Measurements from ENCODE around the gene AMPD1. TPM values are rescaled to one million over a fixed set of nuclear protein-coding genes. Genes with fewer than 3 reads are reported as not detected.

AMPD1 gene
- total RNA-seq, 5 donors from 2014 or later (not counting 1 experiment from before 2014, with no cell fraction given), result 0.33 TPM; not detected in 4

- Histone ChIP-seq H3K36me3 (ENCODE audit: control insufficient read depth in 2 of 2, extremely low read depth in 1 of 2, insufficient read depth in 1 of 2, low read length in 1 of 2) (peaks cover 14 to 61% of the 10 kb centered on the region in 2 donors), H3K4me1 (ENCODE audit: control insufficient read depth in 1 of 2, extremely low read depth in 1 of 2, insufficient read depth in 2 of 2, low read length in 2 of 2) (peaks cover 15% of the 10 kb centered on the region in 2 experiments), H3K27ac (ENCODE audit: low read length) (no peak overlapping the region), H3K9me3 (no peaks in the 10 kb centered on the region), H3K4me3 (ENCODE audit: control insufficient read depth in 1 of 2, extremely low read depth in 1 of 2, low read length in 1 of 2) (no peak overlapping the region), H3K27me3 (replicated peaks in 1 of 2; ENCODE audit: control insufficient read depth in 2 of 2, extremely low read depth in 1 of 2, insufficient read depth in 2 of 2, low read length in 1 of 2) (no peaks in the 10 kb centered on the region)
- Mint-ChIP-seq H3K4me1 (peaks cover 21 to 28% (median 26%) of the 10 kb centered on the region in 3 donors), H3K36me3 (peaks cover 57% of the 10 kb centered on the region), H3K27ac (no peak overlapping the region), H3K4me3 (no peak overlapping the region), H3K9me3 (no peaks in the 10 kb centered on the region), H3K27me3 (no peaks in the 10 kb centered on the region)
- ATAC-seq (replicated peaks in 1 of 4) (no peak), DNase-seq (no peak)
- WGBS (ENCODE audit: insufficient coverage), result 95% methylated on average over 6 of the region's 11 CpGs
- ChIA-PET POLR2A (interaction anchor here (0.6 kb wide), 4 partner anchors 31 to 378 kb away, joined by 3 read pairs; no protein-coding TSS in a partner anchor), CTCF (interaction anchor here in 1 of 2 donors (0.6 to 2.1 kb wide), 2 partner anchors 32 to 883 kb away, joined by 3 to 8 read pairs; no protein-coding TSS in a partner anchor)
Measured at GRCh38 chr1:114718661-114719423, 23.5 kb upstream of the AMPD1 start.

DNA sequence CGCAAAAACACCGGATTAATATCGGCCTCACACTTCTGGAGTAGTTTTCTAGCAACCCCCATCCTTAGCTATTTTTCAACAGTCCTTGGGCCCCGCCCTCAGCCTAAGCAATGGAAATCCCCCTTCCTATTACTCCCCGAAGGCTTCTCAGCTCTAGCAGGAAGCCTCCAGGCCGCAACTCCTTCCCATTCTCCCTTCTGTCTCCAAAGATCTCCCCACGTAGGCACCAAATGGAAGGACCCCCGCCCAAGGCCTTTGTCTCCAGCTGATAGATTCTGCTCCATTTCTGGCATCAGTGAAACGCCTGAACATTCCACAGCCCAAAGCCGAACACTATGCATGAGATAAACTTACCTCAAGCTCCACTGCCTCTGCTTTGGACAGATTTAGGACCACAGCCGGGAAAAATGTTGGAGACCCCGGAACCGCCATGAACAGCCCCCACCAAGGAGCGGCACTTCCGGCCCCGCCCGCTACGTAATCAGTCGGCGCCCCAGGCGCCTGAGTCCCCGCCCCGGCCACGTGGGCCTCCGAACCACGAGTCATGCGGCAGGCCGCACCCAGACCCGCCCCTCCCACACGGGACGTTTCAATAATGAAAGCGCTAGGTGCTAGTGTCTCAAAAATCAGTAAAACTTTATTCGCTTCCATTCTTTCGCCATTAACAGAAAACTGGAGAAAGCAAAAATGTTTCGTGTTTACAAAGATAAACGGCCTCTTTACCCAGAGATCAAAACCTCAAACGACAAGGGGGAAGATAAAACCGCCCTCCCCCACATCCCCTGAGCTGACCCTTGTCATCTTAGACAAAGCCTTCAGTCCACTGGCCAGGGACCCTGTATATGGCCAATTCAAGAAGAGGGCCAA lies 21.2 kb upstream of the AMPD1 start, which contains the start of gene NRAS:
Gene NRAS (minus strand): TSS at position 468 of the 867 bp plus-strand sequence. CDS start 611 bp downstream, outside the sequence.
- Mint-ChIP-seq H3K4me3 (peak within 1 kb of the TSS; percentile 91 to 99 (median 96)), H3K36me3 (peaks cover 54% of the 10 kb centered on the region), H3K4me1 (peaks cover 26 to 32% (median 30%) of the 10 kb centered on the region in 3 donors), H3K27me3 (no peaks in the 10 kb centered on the region), H3K9me3 (no peaks in the 10 kb centered on the region), H3K27ac (peak within 1 kb of the TSS; percentile 95)
- peak within 1 kb of the TSS; percentile 83 to 86 for H3K4me3 ChIP-seq (ENCODE audit: control insufficient read depth in 1 of 2, extremely low read depth in 1 of 2, low read length in 1 of 2)
- H3K4me1 ChIP-seq (ENCODE audit: control insufficient read depth in 1 of 2, extremely low read depth in 1 of 2, insufficient read depth in 2 of 2, low read length in 2 of 2), result peaks cover 15% of the 10 kb centered on the region in 2 experiments
- peaks cover 21 to 56% of the 10 kb centered on the region in 2 donors for H3K36me3 ChIP-seq (ENCODE audit: control insufficient read depth in 2 of 2, extremely low read depth in 1 of 2, insufficient read depth in 1 of 2, low read length in 1 of 2)
- under 1% methylated on average over 25 of the region's 38 CpGs for WGBS (ENCODE audit: insufficient coverage)
- ATAC-seq (replicated peaks in 1 of 4) (peak; percentile 95 to 99 (median 98)), DNase-seq (peak; percentile 89 to 96 (median 95))
- ChIA-PET CTCF (interaction anchor here (0.5 to 1.3 kb wide), 7 partner anchors 44 to 786 kb away, joined by 3 to 5 read pairs (median 3); partner anchors contain the start of genes BCAS2 (in 1 of the 2) and SIKE1 (in 1 of the 2)), POLR2A (interaction anchor here (0.5 to 2.4 kb wide), 10 partner anchors 13 to 905 kb away, joined by 3 to 13 read pairs (median 4); partner anchors contain the start of genes BCAS2 (in 2 of the 2), SIKE1 (in 2 of the 2) and DENND2C (in 1 of the 2))
- peak within 1 kb of the TSS; percentile 98 for H3K27ac ChIP-seq (ENCODE audit: low read length)
- H3K9me3 ChIP-seq, result no peaks in the 10 kb centered on the region
- no peaks in the 10 kb centered on the region for H3K27me3 ChIP-seq (replicated peaks in 1 of 2; ENCODE audit: control insufficient read depth in 2 of 2, extremely low read depth in 1 of 2, insufficient read depth in 2 of 2, low read length in 1 of 2)

- H3K27ac Mint-ChIP-seq, result peak overlapping the region; percentile 95
- CTCF ChIA-PET, result interaction anchor here (0.5 to 1.3 kb wide), 8 partner anchors 44 to 785 kb away, joined by 3 to 10 read pairs (median 3); partner anchors contain the start of genes BCAS2 (in 1 of the 2) and SIKE1 (in 1 of the 2)
- POLR2A ChIA-PET, result interaction anchor here (0.6 to 2.4 kb wide), 9 partner anchors 13 to 905 kb away, joined by 3 to 13 read pairs (median 4); partner anchors contain the start of genes BCAS2 (in 2 of the 2), SIKE1 (in 2 of the 2) and DENND2C (in 1 of the 2)
- Histone ChIP-seq H3K4me3 (ENCODE audit: control insufficient read depth in 1 of 2, extremely low read depth in 1 of 2, low read length in 1 of 2) (peak overlapping the region; percentile 83 to 86), H3K36me3 (ENCODE audit: control insufficient read depth in 2 of 2, extremely low read depth in 1 of 2, insufficient read depth in 1 of 2, low read length in 1 of 2) (peaks cover 16 to 52% of the 10 kb centered on the region in 2 donors), H3K27ac (ENCODE audit: low read length) (peak overlapping the region; percentile 98), H3K4me1 (ENCODE audit: control insufficient read depth in 1 of 2, extremely low read depth in 1 of 2, insufficient read depth in 2 of 2, low read length in 2 of 2) (peaks cover 15% of the 10 kb centered on the region in 2 experiments), H3K9me3 (no peaks in the 10 kb centered on the region), H3K27me3 (replicated peaks in 1 of 2; ENCODE audit: control insufficient read depth in 2 of 2, extremely low read depth in 1 of 2, insufficient read depth in 2 of 2, low read length in 1 of 2) (no peaks in the 10 kb centered on the region)
- 43% methylated on average over 1 of the region's 4 CpGs for WGBS (ENCODE audit: insufficient coverage)
- H3K4me3 Mint-ChIP-seq, result peak overlapping the region; percentile 91 to 99 (median 96)
- peaks cover 49% of the 10 kb centered on the region for H3K36me3 Mint-ChIP-seq
- H3K27me3 Mint-ChIP-seq, result no peaks in the 10 kb centered on the region
- no peaks in the 10 kb centered on the region for H3K9me3 Mint-ChIP-seq
- H3K4me1 Mint-ChIP-seq, result peaks cover 26 to 32% (median 30%) of the 10 kb centered on the region in 3 donors
- no peak for DNase-seq
- ATAC-seq (replicated peaks in 1 of 4), result no peak
Measured at GRCh38 chr1:114715952-114716303, 20.6 kb upstream of the AMPD1 start.

- CTCF ChIA-PET, result no interaction called here
- Mint-ChIP-seq H3K4me1 (peaks cover 26 to 32% (median 30%) of the 10 kb centered on the region in 3 donors), H3K27ac (no peak overlapping the region)
Measured at GRCh38 chr1:114712977-114713376, 17.6 kb upstream of the AMPD1 start.

DNA sequence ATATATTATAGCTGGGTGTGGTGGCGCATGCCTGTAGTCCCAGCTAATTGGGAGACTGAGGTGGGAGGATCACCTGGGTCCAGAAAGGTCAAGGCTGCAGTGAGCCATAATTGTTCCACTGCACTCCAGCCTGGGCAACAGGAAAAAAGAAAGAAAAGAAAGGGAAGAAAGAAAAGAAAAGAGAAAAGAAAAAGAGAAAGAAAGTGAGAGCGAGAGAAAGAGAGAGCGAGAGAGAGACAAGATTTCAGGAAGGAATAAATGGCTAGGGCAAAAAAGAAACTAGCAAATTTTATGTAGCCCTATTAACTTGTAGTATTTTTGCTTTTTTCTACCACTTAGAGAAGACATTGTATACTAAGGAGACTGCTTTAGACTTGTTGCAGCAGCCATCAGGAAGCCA lies 15.0 kb upstream of the AMPD1 start:
- H3K36me3 Mint-ChIP-seq, result peaks cover 55% of the 10 kb centered on the region
- H3K27me3 Mint-ChIP-seq, result no peaks in the 10 kb centered on the region
- no peak overlapping the region for H3K4me3 ChIP-seq (ENCODE audit: control insufficient read depth in 1 of 2, extremely low read depth in 1 of 2, low read length in 1 of 2)
- POLR2A ChIA-PET, result no interaction called here
- H3K27me3 ChIP-seq (replicated peaks in 1 of 2; ENCODE audit: control insufficient read depth in 2 of 2, extremely low read depth in 1 of 2, insufficient read depth in 2 of 2, low read length in 1 of 2), result no peaks in the 10 kb centered on the region
- DNase-seq (no peak), ATAC-seq (replicated peaks in 1 of 4) (no peak)
- peaks cover 7 to 13% (median 11%) of the 10 kb centered on the region in 3 donors for H3K4me1 Mint-ChIP-seq
- peaks cover 16 to 60% of the 10 kb centered on the region in 2 donors for H3K36me3 ChIP-seq (ENCODE audit: control insufficient read depth in 2 of 2, extremely low read depth in 1 of 2, insufficient read depth in 1 of 2, low read length in 1 of 2)
- no peaks in the 10 kb centered on the region for H3K9me3 Mint-ChIP-seq
- H3K4me3 Mint-ChIP-seq, result no peak overlapping the region
- no peak overlapping the region for H3K27ac Mint-ChIP-seq
- 100% methylated on average over 1 of the region's 3 CpGs for WGBS (ENCODE audit: insufficient coverage)
- no peaks in the 10 kb centered on the region for H3K9me3 ChIP-seq
- CTCF ChIA-PET, result interaction anchor here in 1 of 2 donors (0.6 kb wide), 1 partner anchor 68 kb away, joined by 4 read pairs; no protein-coding TSS in a partner anchor
- peaks cover 3% of the 10 kb centered on the region in 2 experiments for H3K4me1 ChIP-seq (ENCODE audit: control insufficient read depth in 1 of 2, extremely low read depth in 1 of 2, insufficient read depth in 2 of 2, low read length in 2 of 2)
- H3K27ac ChIP-seq (ENCODE audit: low read length), result no peak overlapping the region

More at GRCh38 chr1:114712977-114713376, 17.6 kb upstream of the AMPD1 start:
- Histone ChIP-seq H3K27me3 (replicated peaks in 1 of 2; ENCODE audit: control insufficient read depth in 2 of 2, extremely low read depth in 1 of 2, insufficient read depth in 2 of 2, low read length in 1 of 2) (no peaks in the 10 kb centered on the region), H3K9me3 (no peaks in the 10 kb centered on the region), H3K4me3 (ENCODE audit: control insufficient read depth in 1 of 2, extremely low read depth in 1 of 2, low read length in 1 of 2) (no peak overlapping the region), H3K36me3 (ENCODE audit: control insufficient read depth in 2 of 2, extremely low read depth in 1 of 2, insufficient read depth in 1 of 2, low read length in 1 of 2) (peaks cover 16 to 46% of the 10 kb centered on the region in 2 donors), H3K4me1 (ENCODE audit: control insufficient read depth in 1 of 2, extremely low read depth in 1 of 2, insufficient read depth in 2 of 2, low read length in 2 of 2) (peaks cover 15% of the 10 kb centered on the region in 2 experiments), H3K27ac (ENCODE audit: low read length) (no peak overlapping the region)
- peaks cover 44% of the 10 kb centered on the region for H3K36me3 Mint-ChIP-seq
- H3K9me3 Mint-ChIP-seq, result no peaks in the 10 kb centered on the region
- H3K27me3 Mint-ChIP-seq, result no peaks in the 10 kb centered on the region
- H3K4me3 Mint-ChIP-seq, result no peak overlapping the region
- DNase-seq (no peak), ATAC-seq (replicated peaks in 1 of 4) (no peak)
- no CpG with 5 or more reads among the region's 4 CpGs for WGBS (ENCODE audit: insufficient coverage)
- POLR2A ChIA-PET, result interaction anchor here (0.5 to 0.8 kb wide), 6 partner anchors 16 to 749 kb away, joined by 3 to 4 read pairs (median 4); no protein-coding TSS in a partner anchor

Measured in T-cell (primary cell).